Head of caudate nucleus (tissue), 42 donors: ENCODE results near the gene RIPPLY3.
"Not testable (repeated sequence)": the region's sequence is repeated elsewhere in the genome, so short reads cannot be mapped to it uniquely, and the experiment has no call there.

Experiments
- DNase-seq, 42 donors: peaks; one replicate each; pipeline versions ENCODE4 v3.0.0 to v3.0.0-alpha.2; 2020 to 2021; ENCODE audit warnings: mixed read lengths in 7 of 42
- intact Hi-C: fragments of 100-400 bp; cut with DNase I; formaldehyde crosslinking; loops from one replicate; pipeline ENCODE4 v1.15.0; 2022

RIPPLY3 gene

DNA sequence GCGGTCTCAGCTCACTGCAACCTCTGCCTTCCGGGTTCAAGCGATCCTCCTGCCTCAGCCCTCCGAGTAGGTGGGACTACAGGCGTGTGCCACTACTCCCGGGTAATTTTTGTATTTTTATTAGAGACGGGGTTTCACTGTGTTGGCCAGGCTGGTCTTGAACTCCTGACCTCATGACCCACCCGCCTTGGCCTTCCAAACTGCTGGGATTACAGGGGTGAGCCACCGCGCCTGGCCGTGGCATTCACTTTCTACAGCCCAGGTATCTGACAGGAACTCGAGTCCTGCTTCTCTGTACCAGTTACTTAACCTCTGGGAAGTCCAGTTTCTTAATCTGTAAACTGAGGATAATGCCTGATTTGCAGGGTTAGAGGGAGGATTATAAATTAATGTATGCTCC lies 3.7 kb upstream of the RIPPLY3 start:
- intact Hi-C loops, DNase-seq: not testable (repeated sequence)

DNA sequence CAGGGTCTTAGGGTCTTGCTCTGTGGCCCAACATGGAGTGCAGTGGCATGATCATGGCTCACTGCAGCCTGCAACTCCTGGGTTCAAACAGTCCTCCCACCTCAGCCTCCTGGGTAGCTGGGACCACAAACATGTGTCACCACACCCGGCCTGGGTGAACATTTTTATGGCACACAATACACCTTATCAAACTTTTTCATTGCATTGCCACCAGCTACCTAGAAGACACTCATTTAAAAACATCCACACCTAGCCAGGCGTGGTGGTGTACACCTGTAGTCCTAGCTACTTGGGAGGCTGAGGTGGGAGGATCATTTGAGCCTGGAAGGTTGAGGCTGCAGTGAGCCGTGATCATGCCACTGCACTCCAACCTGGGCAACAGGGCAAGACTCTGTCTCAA lies 2.6 kb upstream of the RIPPLY3 start:
- intact Hi-C loops: not testable (repeated sequence)
- peak in 1 of 42 donors; percentile 13 for DNase-seq

DNA sequence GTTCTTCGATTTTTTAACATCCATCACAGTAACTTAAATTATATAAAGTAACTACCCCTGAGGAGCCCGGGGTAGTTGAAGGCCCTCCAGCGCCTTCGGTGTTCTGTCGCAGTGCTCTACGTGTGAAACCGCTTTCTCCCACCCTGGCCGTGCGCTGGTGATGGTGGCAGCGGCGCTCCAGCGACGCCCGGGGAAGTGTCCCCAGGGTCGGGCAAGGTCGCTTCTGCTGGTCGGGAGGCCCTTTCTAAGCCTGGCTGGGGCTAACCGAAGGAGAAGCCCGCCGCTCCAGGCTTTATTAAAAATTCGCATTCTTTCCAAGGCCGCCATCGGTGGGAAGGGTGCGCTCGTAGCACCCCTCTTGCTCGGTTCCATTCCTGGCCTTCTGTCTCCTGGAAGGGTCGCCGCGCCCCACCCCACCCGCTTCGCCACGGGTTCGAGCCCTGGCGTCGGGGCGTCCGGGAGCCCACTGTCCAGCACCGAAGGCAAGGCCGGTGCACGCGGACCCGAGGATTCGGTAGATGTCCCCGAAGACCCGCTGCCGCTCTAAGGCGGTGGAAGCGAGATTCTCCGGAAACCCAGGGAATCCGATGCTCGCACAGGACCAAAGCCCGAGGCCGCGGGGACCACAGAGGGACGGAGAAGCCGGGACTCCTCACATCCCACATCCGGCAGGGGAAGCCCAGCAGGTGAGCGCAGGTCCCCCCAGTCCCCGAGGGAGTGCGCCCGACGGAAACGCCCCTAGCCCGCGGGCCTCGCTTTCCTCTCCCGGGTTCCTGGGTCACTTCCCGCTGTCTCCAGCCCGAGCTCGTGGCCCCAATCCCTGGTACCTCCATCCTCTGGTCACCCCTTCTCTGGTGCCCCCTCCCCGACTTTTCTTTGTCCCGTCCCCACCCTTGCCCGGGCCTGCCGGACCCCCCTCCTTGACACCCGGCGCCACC lies 685 bp upstream of the RIPPLY3 start:
- intact Hi-C loops: no loop called here
- DNase-seq: no peak

DNA sequence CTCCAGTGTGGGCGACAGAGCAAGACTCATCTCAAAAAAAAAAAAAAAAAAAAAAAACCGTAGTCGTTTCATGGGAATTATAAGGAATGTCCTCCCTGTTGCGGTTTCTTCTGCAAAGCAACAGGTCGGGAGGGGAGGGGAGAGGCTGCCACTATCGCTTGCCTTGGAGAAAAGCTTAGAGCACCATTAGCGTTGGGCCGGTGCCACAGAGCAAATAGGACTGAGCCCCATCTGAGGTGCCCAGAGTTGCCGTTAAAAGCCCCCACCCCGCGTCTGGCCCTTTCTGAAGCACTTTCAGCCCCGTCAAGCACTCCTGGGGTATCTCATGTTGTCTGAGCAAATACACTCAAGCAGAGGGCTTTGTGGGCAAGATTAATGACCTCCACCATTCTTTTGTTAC lies 2.2 kb downstream of the RIPPLY3 start:
- intact Hi-C loops: no loop called here
- DNase-seq: no peak

DNA sequence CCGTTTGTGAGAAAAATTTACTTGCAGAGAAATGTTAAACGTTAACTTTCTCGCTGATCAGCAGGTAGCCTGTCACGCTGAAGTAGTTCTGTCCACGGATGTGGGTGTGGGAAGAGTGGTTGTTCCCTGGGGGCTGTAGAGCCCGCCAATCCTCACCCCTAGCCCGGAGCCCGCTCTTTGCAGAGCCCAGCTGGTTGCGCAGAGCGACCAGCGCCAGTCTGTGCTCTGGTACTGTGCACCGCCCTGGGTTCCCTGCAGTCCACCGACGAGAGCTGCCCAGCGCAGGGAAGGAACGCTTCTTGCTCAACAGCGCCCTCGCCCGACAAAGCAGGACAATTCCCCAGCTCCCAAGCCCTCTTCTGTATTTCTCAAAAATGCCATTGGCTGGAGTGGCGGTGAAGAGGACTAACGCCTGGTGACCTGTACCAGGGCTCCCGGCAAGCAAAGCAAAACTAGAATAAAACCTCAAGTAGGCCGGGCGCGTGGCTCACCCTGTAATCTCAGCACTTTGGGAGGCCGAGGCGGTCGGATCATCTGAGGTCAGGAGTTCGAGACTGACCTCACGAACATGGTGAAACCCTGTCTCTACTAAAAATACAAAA lies 3.3 kb downstream of the RIPPLY3 start:
- intact Hi-C loops: no loop called here
- peak; percentile 51 to 92 (median 81) for DNase-seq

DNA sequence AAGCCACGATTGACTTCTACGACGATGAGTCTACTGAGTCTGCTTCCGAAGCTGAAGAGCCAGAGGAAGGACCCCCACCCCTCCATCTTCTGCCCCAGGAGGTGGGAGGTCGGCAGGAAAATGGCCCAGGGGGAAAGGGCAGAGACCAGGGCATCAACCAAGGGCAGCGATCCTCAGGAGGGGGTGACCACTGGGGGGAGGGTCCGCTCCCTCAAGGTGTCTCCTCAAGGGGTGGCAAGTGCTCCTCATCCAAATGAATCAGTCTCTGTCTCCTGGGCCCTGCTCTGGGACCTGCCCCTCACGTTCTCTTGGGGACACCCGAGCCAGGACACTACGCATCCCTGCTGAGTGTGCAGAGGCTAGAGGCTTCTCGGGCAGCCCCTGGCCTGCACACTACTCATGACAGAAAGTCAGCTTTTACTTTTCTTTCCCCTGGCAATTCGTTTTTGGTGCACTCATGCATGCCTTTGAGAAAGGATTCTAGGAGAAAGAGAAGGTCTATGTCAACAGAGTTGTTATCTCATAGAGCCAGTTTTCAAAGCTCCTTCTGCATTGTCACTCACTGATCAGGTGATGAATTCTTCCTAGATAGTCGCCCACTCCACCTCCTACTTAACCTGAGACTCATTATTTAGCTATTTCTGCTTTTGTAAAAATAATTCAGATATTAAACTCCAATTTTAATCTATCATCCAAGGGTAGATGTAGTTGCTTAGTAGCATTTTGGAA lies 11.6 kb downstream of the RIPPLY3 start:
- peak in 7 of 42 donors; percentile 16 to 51 (median 24) for DNase-seq
- intact Hi-C loops: no loop called here

DNA sequence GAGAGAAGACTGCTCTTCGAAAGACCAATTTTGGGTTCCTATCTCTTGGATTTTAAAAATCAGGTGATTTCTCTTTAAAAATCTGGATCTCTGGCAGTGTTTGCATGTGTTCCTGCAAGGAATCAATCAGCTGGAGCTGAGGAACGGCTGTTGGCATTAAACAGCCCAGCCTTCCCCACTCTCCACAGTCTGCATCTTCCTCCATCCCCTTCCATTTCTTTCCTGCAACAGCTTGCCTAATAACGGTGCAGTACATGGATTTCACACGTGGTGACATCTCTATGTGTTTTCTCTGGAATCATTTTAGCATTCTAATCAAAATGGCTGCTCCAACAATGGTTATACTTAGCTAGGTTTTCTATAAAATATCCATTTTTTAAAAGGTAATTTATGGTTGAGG lies 20.0 kb downstream of the RIPPLY3 start:
- peak in 11 of 42 donors; percentile 18 to 48 (median 25) for DNase-seq
- intact Hi-C loops: no loop called here

DNA sequence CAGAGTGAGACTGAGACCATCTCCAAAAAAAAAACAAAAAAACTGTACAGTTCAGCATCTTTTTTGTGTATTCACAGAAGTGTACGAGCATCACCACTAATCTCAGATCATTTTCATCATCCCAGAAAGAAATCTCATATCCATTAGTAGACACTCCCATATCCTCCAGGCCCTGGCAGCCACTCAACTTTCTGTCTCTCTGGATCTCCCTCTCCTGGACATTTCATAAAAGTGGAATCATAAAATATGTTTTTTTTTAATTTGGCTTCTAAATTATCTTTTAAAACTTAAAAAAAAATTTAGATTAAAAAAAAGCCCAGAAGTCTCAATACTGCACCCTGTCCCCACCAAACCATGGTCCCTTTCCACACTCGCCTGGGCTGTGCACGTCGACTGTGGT lies 22.1 kb downstream of the RIPPLY3 start:
- intact Hi-C loops: no loop called here
- DNase-seq: peak in 1 of 42 donors; percentile 36

DNA sequence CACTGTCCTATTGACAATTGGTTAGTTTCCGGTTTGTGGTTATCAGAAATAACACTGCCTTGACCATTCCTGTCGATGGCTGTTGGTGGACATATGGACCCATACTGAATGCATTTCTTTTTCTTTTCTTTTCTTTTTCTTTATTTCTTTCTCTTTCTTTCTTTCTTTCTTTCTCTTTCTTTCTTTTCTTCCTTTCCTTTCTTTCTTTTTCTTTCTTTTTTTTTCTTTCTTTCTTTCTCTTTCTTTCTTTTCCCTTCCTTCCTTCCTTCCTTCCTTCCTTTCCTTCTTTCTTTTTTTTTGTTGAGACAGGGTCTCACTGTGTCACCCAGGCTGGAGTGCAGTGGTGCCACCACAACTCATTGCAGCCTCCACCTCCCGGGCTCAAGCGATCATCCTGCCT lies 24.4 kb downstream of the RIPPLY3 start:
- intact Hi-C loops: no loop called here
- no peak for DNase-seq

DNA sequence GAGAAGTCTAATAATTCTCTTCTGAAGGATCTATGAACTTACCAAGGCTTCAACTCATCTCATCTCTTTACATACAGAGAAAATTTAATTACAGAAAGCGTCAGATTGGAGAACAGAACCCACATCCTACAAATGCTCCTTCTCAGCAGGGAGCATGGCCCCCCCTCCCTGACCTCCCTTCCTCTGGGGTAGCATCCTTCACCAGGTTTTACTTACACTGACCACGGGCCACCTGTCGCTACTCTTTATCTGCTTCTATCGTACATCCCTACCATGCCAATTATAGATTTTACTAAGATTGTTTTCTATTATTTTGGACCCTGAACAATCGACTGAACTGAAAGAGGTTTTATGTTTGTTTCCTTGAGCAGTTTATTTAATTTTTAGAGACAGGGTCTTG lies 25.8 kb downstream of the RIPPLY3 start:
- intact Hi-C loops: no loop called here
- DNase-seq: peak in 1 of 42 donors; percentile 16

DNA sequence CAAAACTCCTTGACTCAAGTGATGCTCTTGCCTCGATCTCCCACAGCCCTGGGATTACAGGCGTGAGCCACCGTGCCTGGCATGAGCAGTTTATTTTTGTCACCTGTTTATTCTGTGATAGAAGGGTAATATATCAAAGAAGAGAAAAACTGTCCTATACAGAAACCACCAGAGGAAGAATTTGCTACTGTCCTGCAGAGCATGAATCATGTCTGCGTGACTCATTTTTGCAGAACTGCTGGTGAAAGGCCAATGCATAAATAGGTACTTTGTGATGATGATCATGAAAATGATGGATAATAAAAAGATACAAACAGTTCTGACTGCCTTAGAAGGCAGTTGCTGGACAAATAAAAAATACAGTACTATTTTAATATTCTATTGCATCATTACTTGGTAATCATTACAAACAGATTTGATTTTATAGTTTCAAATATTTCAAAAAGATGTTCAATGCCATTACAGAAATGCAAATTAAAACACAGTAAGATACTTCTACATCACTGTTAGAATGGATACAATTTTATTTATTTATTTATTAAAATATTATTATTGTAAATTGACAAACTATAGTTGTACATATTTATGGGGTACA lies 26.5 kb downstream of the RIPPLY3 start:
- peak in 1 of 42 donors; percentile 36 for DNase-seq

DNA sequence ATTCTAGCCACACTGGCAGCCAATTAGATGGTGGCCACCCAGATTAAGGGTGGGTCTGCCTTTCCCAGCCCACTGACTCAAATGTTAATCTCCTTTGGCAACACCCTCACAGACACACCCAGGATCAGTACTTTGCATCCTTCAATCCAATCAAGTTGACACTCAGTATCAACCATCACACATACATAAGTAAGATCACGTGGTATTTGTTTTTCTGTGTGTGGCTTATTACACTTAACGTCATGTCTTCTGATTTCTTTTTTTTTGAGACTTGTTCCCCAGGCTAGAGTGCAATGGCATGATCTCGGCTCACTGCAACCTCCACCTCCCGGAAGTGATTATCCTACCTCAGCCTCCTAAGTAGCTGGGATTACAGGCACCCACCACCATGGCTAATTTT lies 27.9 kb downstream of the RIPPLY3 start:
- DNase-seq, intact Hi-C loops: not testable (repeated sequence)

More for the DNA sequence above, 26.5 kb downstream of the RIPPLY3 start:
- intact Hi-C loops: no loop called here

DNA sequence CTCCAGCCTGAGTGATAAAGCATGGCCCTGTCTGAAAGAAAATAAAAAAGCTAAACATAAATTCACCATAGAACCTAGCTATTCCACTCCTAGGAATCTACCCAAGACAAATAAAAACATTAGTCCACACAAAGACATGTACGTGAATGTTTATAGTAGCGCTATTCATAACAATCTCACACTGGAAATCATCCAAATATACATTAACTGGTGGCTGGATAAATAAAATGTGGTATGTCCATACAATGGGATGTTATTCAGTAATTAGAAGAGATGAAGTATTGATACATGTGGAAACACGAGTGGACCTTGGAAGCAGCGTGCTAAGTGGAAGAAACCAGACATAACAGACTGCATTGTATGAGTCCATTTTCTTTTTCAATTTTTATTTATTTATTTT lies 29.7 kb downstream of the RIPPLY3 start:
- peak in 1 of 42 donors; percentile 13 for DNase-seq
- intact Hi-C loops: no loop called here

DNA sequence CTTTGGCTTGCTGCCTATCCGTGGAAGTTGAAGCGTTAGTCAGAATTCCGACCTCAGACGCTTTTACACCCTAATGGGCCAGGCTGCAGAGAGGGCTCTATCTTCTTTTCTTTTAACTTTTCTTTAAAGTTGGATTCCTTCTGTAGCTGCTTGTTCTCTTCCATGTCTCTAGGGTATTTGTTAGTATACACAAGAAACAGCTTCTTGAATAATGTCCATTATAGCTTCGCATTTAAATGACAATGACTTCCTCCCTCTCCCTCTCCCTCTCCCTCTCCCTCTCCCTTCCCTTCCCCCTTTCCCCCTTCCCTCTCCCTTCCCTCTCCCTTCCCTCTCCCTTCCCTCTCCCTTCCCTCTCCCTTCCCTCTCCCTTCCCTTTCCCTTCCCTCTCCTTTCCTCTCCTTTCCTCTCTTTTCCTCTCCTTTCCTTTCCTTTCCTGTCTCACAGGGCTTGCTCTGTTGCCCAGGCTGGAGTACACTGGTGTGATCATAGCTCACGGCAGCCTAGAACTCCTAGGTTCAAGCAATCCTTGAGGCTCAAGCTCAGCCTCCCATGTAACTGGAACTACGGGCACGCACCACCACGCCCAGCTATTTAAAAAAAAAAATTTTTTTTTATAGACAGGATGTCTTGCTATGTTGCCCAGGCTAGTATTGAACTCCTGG lies 33.0 kb downstream of the RIPPLY3 start:
- no peak for DNase-seq
- intact Hi-C loops: no loop called here

DNA sequence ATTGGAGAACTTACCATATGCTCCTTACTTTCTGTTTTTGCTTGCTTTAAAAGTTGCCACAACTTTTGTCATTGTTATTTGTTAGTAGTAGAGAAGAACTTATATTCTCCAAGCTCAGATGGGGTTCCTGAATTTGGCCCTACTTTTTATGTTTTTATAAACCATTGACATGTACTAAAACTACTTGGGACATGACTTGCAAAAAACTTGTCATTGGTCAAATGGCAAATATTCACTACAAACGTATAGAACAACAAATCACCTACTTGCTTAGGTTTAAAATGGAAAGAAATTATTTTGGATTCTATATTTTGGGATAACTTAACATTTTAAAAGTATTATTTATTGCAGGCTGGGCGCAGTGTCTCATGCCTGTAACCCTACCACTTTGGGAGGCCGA lies 33.7 kb downstream of the RIPPLY3 start:
- intact Hi-C loops: no loop called here
- no peak for DNase-seq

DNA sequence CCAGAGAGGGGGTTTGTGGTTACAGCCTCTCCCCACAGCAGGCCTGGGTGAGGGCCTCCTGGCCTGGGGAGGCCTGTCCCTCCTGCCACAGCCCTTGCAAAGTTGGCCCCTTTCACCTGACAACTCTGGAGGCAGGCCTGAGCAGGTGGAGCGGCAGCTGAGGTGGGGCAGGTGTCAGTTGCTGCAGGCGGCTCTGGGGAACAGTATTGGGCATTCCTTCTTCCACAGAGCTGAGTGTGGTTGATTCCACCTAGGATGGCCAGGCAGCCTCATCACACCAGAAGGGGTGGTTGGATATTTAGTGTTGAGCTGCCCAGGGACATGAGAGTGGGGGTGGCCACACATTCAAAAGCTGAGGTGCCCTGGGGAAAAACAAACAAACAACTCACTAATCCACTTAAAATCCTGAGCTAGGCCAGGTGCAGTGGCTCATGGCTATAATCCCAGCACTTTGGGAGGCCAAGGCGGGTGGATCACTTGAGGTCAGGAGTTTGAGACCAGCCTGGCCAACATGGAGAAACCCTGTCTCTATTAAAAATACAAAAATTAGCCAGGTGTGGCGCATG lies 35.3 kb downstream of the RIPPLY3 start:
- no peak for DNase-seq
- intact Hi-C loops: no loop called here

DNA sequence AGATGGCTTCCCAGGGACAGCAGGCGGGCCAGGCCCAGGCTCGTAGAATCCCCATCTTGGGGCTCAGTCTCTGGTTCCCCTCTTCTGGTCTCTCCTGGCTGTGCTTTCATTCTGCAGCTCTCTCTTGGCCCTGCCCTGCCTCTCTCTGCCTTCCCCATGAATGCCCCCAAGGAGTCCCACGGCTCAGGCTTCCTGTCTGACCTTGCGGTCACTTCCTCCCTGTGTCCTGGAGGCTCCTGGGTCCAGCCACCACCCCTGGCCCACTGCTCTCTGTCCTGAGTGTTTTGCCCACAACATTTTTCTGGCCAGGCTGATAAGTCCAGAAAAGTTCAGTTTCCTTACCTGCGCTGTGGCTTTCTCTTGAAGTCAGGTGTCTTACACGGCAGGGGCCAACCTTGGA lies 37.3 kb downstream of the RIPPLY3 start:
- intact Hi-C loops: no loop called here
- DNase-seq: no peak

DNA sequence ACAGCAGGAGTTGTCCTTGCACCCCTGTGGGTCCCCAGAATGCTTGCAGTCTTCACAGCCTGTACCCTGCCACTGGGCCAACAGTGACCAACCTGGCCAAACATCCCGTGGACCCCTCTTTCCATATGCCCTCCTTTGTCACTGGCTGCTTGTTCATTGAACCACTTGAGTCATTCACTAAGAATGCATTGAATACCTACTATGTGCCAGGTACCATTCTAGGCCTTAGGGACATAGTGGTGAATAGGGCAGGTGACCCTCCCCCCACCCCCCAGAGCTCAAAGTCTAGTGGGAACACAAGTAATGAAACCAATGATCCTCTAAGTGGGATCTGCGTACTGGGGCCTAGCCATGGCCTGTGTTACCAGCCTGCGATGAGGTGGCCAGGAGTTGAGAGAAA lies 38.1 kb downstream of the RIPPLY3 start:
- intact Hi-C loops: no loop called here
- DNase-seq: no peak

DNA sequence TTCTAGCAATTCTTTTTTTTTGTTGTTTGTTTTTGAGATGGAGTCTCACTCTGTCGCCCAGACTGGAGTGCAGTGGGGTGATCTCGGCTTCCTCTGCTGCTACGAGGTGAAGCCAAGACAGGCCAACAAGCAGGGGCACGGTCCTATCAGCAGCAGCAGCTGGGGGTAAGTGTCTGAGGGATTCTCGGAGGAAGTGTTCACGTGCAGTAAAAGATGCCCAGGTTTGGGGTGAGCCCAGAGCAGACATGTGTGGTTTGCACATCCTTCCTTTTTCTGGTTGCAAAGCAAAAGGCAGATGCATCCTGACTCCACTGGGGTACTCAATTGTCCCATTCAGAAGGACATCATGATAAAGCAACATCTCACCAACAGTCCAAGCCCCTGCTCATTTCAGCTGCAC lies 38.6 kb downstream of the RIPPLY3 start:
- no peak for DNase-seq
- intact Hi-C loops: no loop called here
